Loucy (cell line): ENCODE results near the gene DLGAP1.
A peak's percentile ranks its signal among the peaks of the same experiment; 100 is the strongest.

Experiments used
- H2AFZ ChIP-seq: fragments of 200-600 bp; sonication (generic); 2 replicates; pipeline ENCODE4 v1.6.0; 2016; ENCODE audit warnings: antibody characterized with exemption, mild to moderate bottlenecking, low read length, moderate library complexity
- H3F3A ChIP-seq: fragments of 200-600 bp; 2 replicates; pipeline ENCODE4 v1.6.0; 2016; ENCODE audit warnings: antibody characterized with exemption, low read depth, mild to moderate bottlenecking
- H3K27me3 ChIP-seq: fragments of 200-600 bp; sonication (generic); 2 replicates; pipeline ENCODE4 v1.6.1; 2014; ENCODE audit warnings: low read length, mild to moderate bottlenecking; ENCODE audit not compliant: insufficient read depth, poor library complexity, severe bottlenecking
- H3K36me3 ChIP-seq: fragments of 200-600 bp; sonication (generic); 2 replicates; pipeline ENCODE4 v1.6.1; 2016; ENCODE audit warnings: low read length; ENCODE audit not compliant: insufficient read depth
- H3K4me1 ChIP-seq: fragments of 200-600 bp; sonication (generic); 2 replicates; pipeline ENCODE4 v1.5.1; 2014; ENCODE audit warnings: low read length, mild to moderate bottlenecking; ENCODE audit not compliant: insufficient read depth, poor library complexity, severe bottlenecking
- H3K4me2 ChIP-seq: fragments of 200-600 bp; sonication (generic); 2 replicates; pipeline ENCODE4 v1.6.0; 2014; ENCODE audit warnings: antibody characterized with exemption, low read length, low read depth, mild to moderate bottlenecking; ENCODE audit not compliant: poor library complexity, severe bottlenecking
- H3K4me3 ChIP-seq: fragments of 200-600 bp; sonication (generic); 2 replicates; pipeline ENCODE4 v1.5.1; 2014; ENCODE audit warnings: low read length, mild to moderate bottlenecking, mixed read lengths; ENCODE audit not compliant: poor library complexity, severe bottlenecking
- H3K79me2 ChIP-seq: fragments of 200-600 bp; sonication (generic); 2 replicates; pipeline ENCODE4 v1.6.1; 2014; ENCODE audit warnings: low read length; ENCODE audit not compliant: insufficient read depth
- H3K9ac ChIP-seq: fragments of 200-600 bp; sonication (generic); 2 replicates; pipeline ENCODE4 v1.6.0; 2014; ENCODE audit warnings: mild to moderate bottlenecking, low read depth, low read length, moderate library complexity; ENCODE audit not compliant: poor library complexity, severe bottlenecking
- H3K9me2 ChIP-seq: fragments of 200-600 bp; sonication (generic); replicated peaks from 2 replicates; pipeline ENCODE4 v1.6.1; 2016; ENCODE audit warnings: low read depth, low read length, mixed read lengths
- H3K9me3 ChIP-seq: fragments of 200-600 bp; sonication (generic); 2 replicates; pipeline ENCODE4 v1.6.1; 2014; ENCODE audit warnings: mild to moderate bottlenecking, antibody characterized with exemption, low read length, low read depth; ENCODE audit not compliant: insufficient read depth
- H4K20me1 ChIP-seq: fragments of 200-600 bp; sonication (generic); 2 replicates; pipeline ENCODE4 v1.6.0; 2014; ENCODE audit warnings: antibody characterized with exemption, low read length, mild to moderate bottlenecking; ENCODE audit not compliant: insufficient read depth, poor library complexity, severe bottlenecking
- EZH2phosphoT487 ChIP-seq: fragments of 200-600 bp; IDR thresholded peaks from 2 replicates; pipeline ENCODE4 v1.6.1; 2018; ENCODE audit warnings: antibody characterized with exemption, mild to moderate bottlenecking, moderate library complexity, borderline replicate concordance
- TF ChIP-seq, protein P1 (sequence below): fragments of 200-600 bp; sonication (generic); conservative IDR thresholded peaks from 2 replicates; pipeline ENCODE4 v1.5.1; 2014; ENCODE audit warnings: mild to moderate bottlenecking, antibody characterized with exemption, low read length

The DLGAP1 gene

DNA sequence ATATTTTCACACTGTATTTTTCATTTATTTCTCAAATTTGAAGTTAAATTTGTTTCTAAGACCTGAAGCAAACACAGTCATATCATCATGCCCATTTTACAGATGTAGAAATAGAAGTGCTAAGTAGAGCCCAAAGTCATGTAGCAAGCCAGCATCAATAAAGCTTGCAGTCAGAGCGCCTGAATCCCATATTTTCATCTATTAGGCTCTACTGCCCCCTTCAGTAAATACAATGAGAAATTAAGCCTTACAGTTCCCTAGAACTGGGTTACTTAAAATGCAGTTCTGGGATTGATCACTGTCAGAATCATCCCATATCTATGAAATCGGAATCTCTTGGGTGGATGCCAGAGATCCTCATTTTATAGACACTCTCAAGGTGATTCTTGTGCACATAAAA, 585.3 kb downstream of the DLGAP1 start:
- no peaks in the 10 kb centered on the region for H4K20me1 ChIP-seq
- no peaks in the 10 kb centered on the region for H3F3A ChIP-seq
- no peak overlapping the region for H3K4me2 ChIP-seq
- H3K9ac ChIP-seq, result no peak overlapping the region
- no peaks in the 10 kb centered on the region for H3K36me3 ChIP-seq
- no peaks in the 10 kb centered on the region for H3K4me1 ChIP-seq
- no peak overlapping the region for H3K4me3 ChIP-seq
- no peak overlapping the region for H2AFZ ChIP-seq
- H3K79me2 ChIP-seq, result no peaks in the 10 kb centered on the region
- no peak for TF ChIP-seq EZH2phosphoT487
- TF ChIP-seq, protein P1, sequence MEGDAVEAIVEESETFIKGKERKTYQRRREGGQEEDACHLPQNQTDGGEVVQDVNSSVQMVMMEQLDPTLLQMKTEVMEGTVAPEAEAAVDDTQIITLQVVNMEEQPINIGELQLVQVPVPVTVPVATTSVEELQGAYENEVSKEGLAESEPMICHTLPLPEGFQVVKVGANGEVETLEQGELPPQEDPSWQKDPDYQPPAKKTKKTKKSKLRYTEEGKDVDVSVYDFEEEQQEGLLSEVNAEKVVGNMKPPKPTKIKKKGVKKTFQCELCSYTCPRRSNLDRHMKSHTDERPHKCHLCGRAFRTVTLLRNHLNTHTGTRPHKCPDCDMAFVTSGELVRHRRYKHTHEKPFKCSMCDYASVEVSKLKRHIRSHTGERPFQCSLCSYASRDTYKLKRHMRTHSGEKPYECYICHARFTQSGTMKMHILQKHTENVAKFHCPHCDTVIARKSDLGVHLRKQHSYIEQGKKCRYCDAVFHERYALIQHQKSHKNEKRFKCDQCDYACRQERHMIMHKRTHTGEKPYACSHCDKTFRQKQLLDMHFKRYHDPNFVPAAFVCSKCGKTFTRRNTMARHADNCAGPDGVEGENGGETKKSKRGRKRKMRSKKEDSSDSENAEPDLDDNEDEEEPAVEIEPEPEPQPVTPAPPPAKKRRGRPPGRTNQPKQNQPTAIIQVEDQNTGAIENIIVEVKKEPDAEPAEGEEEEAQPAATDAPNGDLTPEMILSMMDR, result peak; percentile 48
- no peaks in the 10 kb centered on the region for H3K9me2 ChIP-seq
- H3K9me3 ChIP-seq, result no peaks in the 10 kb centered on the region
- H3K27me3 ChIP-seq, result no peaks in the 10 kb centered on the region

DNA sequence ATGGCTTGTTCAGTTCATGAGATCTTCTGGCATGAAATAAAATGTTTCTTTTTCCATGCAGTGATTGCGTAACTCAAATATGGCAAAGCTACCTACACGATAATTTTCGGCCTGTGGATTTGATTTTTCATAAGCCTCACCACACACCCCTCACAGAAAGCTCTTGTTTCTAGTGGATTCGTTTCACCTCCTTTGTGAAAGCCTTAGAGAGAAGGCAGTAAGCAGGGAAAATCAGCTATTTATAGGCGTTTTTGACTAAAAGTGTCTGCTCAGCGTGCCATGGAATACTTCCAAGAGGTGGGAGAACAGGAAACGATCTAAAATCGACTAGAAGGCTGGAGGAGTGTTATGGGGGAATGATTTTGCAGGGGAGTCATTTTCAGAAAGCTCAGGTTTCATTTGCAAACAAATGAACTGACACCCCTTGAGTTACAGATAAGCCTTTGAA, 587.2 kb downstream of the DLGAP1 start:
- Histone ChIP-seq H2AFZ (no peak overlapping the region), H4K20me1 (no peaks in the 10 kb centered on the region), H3K9me2 (no peaks in the 10 kb centered on the region), H3F3A (no peaks in the 10 kb centered on the region), H3K9me3 (no peaks in the 10 kb centered on the region), H3K36me3 (no peaks in the 10 kb centered on the region), H3K4me2 (no peak overlapping the region), H3K4me3 (no peak overlapping the region), H3K4me1 (no peaks in the 10 kb centered on the region), H3K79me2 (no peaks in the 10 kb centered on the region), H3K9ac (no peak overlapping the region), H3K27me3 (no peaks in the 10 kb centered on the region)
- TF ChIP-seq, protein P1, result no peak
- no peak for TF ChIP-seq EZH2phosphoT487

DNA sequence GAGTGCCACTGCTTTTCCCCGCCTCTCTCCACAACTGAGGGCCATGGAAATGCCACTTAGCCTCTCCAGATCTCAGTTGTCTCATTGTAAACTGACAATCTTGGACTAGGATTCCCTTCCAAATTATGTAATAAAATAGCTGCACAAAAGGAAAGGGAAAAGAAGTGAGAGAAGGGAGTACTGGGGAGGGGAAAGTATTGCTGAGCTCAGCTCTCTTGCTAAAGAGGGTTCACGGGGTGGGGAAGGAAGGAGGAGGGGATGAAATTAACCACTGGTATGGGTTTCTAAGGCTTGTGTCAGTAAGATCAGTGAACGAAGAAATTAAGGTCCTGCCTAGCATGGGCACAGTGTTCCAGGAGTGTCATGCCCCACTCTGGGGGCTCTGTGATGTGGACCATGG, 587.9 kb downstream of the DLGAP1 start:
- Histone ChIP-seq H3K36me3 (no peaks in the 10 kb centered on the region), H3K9me2 (no peaks in the 10 kb centered on the region), H3K79me2 (no peaks in the 10 kb centered on the region), H3K9ac (no peak overlapping the region), H3F3A (no peaks in the 10 kb centered on the region), H3K27me3 (no peaks in the 10 kb centered on the region), H4K20me1 (no peaks in the 10 kb centered on the region), H3K4me3 (no peak overlapping the region), H3K4me2 (no peak overlapping the region), H3K4me1 (no peaks in the 10 kb centered on the region), H3K9me3 (no peaks in the 10 kb centered on the region), H2AFZ (no peak overlapping the region)
- TF ChIP-seq, protein P1, result no peak
- TF ChIP-seq EZH2phosphoT487, result no peak
